Astrocyte of the spinal cord (primary cell): Measurements from ENCODE around the gene SURF1.
"Not testable (repeated sequence)": the region's sequence is repeated elsewhere in the genome, so short reads cannot be mapped to it uniquely, and the experiment has no call there.

Source experiments
- DNase-seq: peaks from one replicate; pipeline ENCODE4 v3.0.0; 2011; ENCODE audit warnings: low read depth, low spot score
- H3K4me3 ChIP-seq: 2 replicates; pipeline ENCODE4 v1.5.1; 2011; ENCODE audit warnings: low read depth, mild to moderate bottlenecking, low read length, moderate library complexity
- CTCF ChIP-seq: IDR thresholded peaks from 2 replicates; pipeline ENCODE4 v1.5.1; 2012; ENCODE audit warnings: low read depth, mild to moderate bottlenecking, low read length, inconsistent platforms
- in situ Hi-C: cut with HindIII; loops from 2 replicates; pipeline ENCODE4 v1.10.0; 2017; ENCODE audit warnings: low sequenced_read_pairs

Gene SURF1

DNA sequence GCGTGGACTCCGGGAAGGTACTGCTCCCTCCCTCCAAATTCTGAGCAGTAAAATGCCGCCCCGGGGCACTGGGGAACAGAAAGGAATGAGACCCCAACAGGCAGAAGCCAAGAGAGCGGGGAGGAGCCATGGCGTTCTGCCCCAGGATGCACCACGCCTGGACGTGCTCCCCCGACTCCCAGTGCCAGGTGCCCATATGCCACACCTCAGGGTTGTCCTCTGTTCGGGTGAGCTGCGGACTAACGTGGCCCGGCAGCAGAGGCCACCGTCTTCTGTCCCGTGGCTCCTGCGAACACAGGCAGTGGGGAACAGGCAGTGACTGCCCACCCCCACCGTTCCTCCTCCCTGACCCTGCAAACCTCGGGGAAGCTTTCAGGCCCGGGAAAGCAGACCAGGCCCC, 25.1 kb downstream of the SURF1 start:
- TF ChIP-seq CTCF: no peak
- DNase-seq: no peak
- no peak overlapping the region for H3K4me3 ChIP-seq
- in situ Hi-C loops: no loop called here

DNA sequence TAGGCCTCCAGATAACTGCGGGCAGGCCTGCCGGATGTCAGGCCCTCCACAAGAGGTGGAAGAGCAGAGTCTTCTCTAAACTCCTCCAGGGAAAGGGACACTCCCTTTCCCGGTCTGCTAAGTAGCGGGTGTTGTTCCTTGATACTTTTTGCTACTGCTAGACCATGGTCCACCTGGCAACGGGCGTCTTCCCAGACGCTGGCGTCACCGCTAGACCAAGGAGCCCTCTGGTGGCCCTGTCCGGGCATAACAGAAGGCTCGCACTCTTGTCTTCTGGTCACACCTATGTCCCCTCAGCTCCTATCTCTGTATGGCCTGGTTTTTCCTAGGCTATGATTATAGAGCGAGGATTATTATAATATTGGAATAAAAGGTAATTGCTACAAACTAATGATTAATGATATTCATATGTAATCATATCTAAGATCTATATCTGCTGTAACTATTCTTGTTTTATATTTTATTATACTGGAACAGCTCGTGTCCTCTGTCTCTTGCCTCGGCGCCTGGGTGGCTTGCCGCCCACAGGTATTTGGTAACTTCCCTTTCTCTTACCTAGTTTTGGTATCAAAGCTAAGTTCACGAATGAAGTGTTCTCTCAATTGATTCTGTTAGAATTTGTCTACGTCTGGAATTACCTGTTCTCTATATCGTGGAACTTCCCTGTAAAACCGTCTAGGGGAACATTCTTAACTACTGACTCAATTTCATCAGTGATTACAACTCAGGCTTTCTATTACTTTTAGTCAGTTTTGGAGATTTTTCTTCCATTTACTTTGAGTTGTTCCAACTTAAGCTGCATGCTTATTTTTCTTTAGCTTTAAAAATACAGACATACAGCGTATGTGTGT, 26.8 kb downstream of the SURF1 start:
- not testable (repeated sequence) for DNase-seq

GRCh38 chr9:133327834-133328484, 28.3 kb downstream of the SURF1 start:
- no peak for DNase-seq
- no peak overlapping the region for H3K4me3 ChIP-seq
- in situ Hi-C loops: no loop called here
- no peak for TF ChIP-seq CTCF

More for the DNA sequence above, 26.8 kb downstream of the SURF1 start:
- in situ Hi-C loops, H3K4me3 ChIP-seq: not testable (repeated sequence)
- peak; percentile 54 for TF ChIP-seq CTCF

- in situ Hi-C loops, DNase-seq, H3K4me3 ChIP-seq: not testable (repeated sequence)
Measured at GRCh38 chr9:133327021-133327420, 29.3 kb downstream of the SURF1 start.

GRCh38 chr9:133323991-133324703, 32.1 kb downstream of the SURF1 start:
- no peak overlapping the region for H3K4me3 ChIP-seq
- in situ Hi-C loops: no loop called here
- no peak for DNase-seq
- TF ChIP-seq CTCF: no peak

GRCh38 chr9:133323211-133323610, 33.1 kb downstream of the SURF1 start:
- H3K4me3 ChIP-seq: no peak overlapping the region
- no peak for DNase-seq
- in situ Hi-C loops: no loop called here
- no peak for TF ChIP-seq CTCF
